NCI-H1694 (cell line): ENCODE data around the gene KCNK2.
A peak's percentile ranks its signal among the peaks of the same experiment; 100 is the strongest.

Experiments
- DNase-seq: peaks from one replicate; lab custom pipeline; 2025; lab: John Stamatoyannopoulos, UW

KCNK2 gene

GRCh38 chr1:215095524-215095923 lies 13.0 kb downstream of the KCNK2 start:
- no peak for DNase-seq

- DNase-seq: no peak
These were observed 19.0 kb downstream of the KCNK2 start for GRCh38 chr1:215101511-215101910.

- no peak for DNase-seq
These were observed 21.7 kb downstream of the KCNK2 start for GRCh38 chr1:215104283-215104682.

- no peak for DNase-seq
These were observed 23.5 kb downstream of the KCNK2 start for GRCh38 chr1:215106067-215106466.

- no peak for DNase-seq
These were observed 26.6 kb downstream of the KCNK2 start for GRCh38 chr1:215109171-215109570.

- DNase-seq: no peak
These were observed 29.4 kb downstream of the KCNK2 start for GRCh38 chr1:215111916-215112315.

GRCh38 chr1:215113776-215114153 lies 31.2 kb downstream of the KCNK2 start:
- no peak for DNase-seq

- DNase-seq: no peak
These were observed 31.8 kb downstream of the KCNK2 start for GRCh38 chr1:215114154-215114933.

- no peak for DNase-seq
These were observed 33.2 kb downstream of the KCNK2 start for GRCh38 chr1:215115760-215116159.

GRCh38 chr1:215118081-215118480 lies 35.5 kb downstream of the KCNK2 start:
- no peak for DNase-seq

GRCh38 chr1:215119056-215119455 lies 36.5 kb downstream of the KCNK2 start:
- DNase-seq: no peak

- DNase-seq: no peak
These were observed 37.3 kb downstream of the KCNK2 start for GRCh38 chr1:215119719-215120365.

GRCh38 chr1:215128504-215128903 lies 46.0 kb downstream of the KCNK2 start:
- no peak for DNase-seq

GRCh38 chr1:215131291-215131690 lies 48.8 kb downstream of the KCNK2 start:
- DNase-seq: no peak

GRCh38 chr1:215132156-215132555 lies 49.6 kb downstream of the KCNK2 start:
- no peak for DNase-seq

- no peak for DNase-seq
These were observed 51.0 kb downstream of the KCNK2 start for GRCh38 chr1:215133532-215133931.

GRCh38 chr1:215137985-215138384 lies 55.4 kb downstream of the KCNK2 start:
- no peak for DNase-seq

- no peak for DNase-seq
These were observed 57.6 kb downstream of the KCNK2 start for GRCh38 chr1:215140135-215140534.

- DNase-seq: no peak
These were observed 58.9 kb downstream of the KCNK2 start for GRCh38 chr1:215141460-215141859.

GRCh38 chr1:215143497-215143896 lies 61.0 kb downstream of the KCNK2 start:
- DNase-seq: no peak

GRCh38 chr1:215146240-215146975 lies 63.9 kb downstream of the KCNK2 start:
- peak; percentile 5 for DNase-seq

GRCh38 chr1:215147024-215147423 lies 64.5 kb downstream of the KCNK2 start:
- no peak for DNase-seq
